Mucosa of rectum (tissue), 2 donors: Measurements from ENCODE around the gene OR1A1.
"Not testable (repeated sequence)": the region's sequence is repeated elsewhere in the genome, so short reads cannot be mapped to it uniquely, and the experiment has no call there.

Experiments
- H3K27ac ChIP-seq, 2 donors: one replicate each; pipeline ENCODE4 v1.7.0; 2013; ENCODE audit warnings: inconsistent platforms in 2 of 2, low read depth in 2 of 2, low read length in 2 of 2
- H3K27me3 ChIP-seq, 2 donors: one replicate each; pipeline ENCODE4 v1.7.0; 2013; ENCODE audit warnings: low read length in 2 of 2; ENCODE audit not compliant: control insufficient read depth in 2 of 2, insufficient read depth in 2 of 2
- H3K36me3 ChIP-seq, 2 donors: one replicate each; pipeline ENCODE4 v1.7.0; 2013; ENCODE audit warnings: low read length in 2 of 2; ENCODE audit not compliant: control insufficient read depth in 2 of 2, insufficient read depth in 2 of 2
- H3K4me1 ChIP-seq, 2 donors: one replicate each; pipeline ENCODE4 v1.7.0; 2013; ENCODE audit warnings: low read length in 2 of 2, mild to moderate bottlenecking in 1 of 2; ENCODE audit not compliant: control insufficient read depth in 2 of 2, insufficient read depth in 2 of 2
- H3K4me3 ChIP-seq, 2 donors: one replicate each; pipeline ENCODE4 v1.7.0; 2013; ENCODE audit warnings: low read length in 2 of 2
- H3K9ac ChIP-seq, 2 donors: one replicate each; pipeline ENCODE4 v1.7.0; 2013; ENCODE audit warnings: low read length in 2 of 2, low read depth in 1 of 2, mild to moderate bottlenecking in 1 of 2
- H3K9me3 ChIP-seq, 2 donors: one replicate each; pipeline ENCODE4 v1.7.0; 2013; ENCODE audit warnings: low read length in 2 of 2; ENCODE audit not compliant: control insufficient read depth in 2 of 2
- donor health status: healthy.
- donor health status: Normal muscosa, but diverticular disease.

The OR1A1 gene

GRCh38 chr17:3232300-3232699 is 24.8 kb downstream of the OR1A1 start:
- not testable (repeated sequence) for H3K4me3 ChIP-seq, H3K27ac ChIP-seq

GRCh38 chr17:3238685-3239084 is 31.2 kb downstream of the OR1A1 start:
- H3K4me3 ChIP-seq, H3K9me3 ChIP-seq, H3K4me1 ChIP-seq, H3K36me3 ChIP-seq, H3K27ac ChIP-seq, H3K9ac ChIP-seq, H3K27me3 ChIP-seq: not testable (repeated sequence)

More at GRCh38 chr17:3232300-3232699, 24.8 kb downstream of the OR1A1 start:
- H3K4me1 ChIP-seq, H3K36me3 ChIP-seq, H3K9me3 ChIP-seq, H3K27me3 ChIP-seq, H3K9ac ChIP-seq: not testable (repeated sequence)

GRCh38 chr17:3241044-3241443 is 33.6 kb downstream of the OR1A1 start:
- not testable (repeated sequence) for H3K36me3 ChIP-seq, H3K9ac ChIP-seq, H3K4me3 ChIP-seq, H3K27ac ChIP-seq, H3K9me3 ChIP-seq, H3K27me3 ChIP-seq, H3K4me1 ChIP-seq

- H3K27me3 ChIP-seq, H3K36me3 ChIP-seq, H3K27ac ChIP-seq, H3K4me1 ChIP-seq, H3K9ac ChIP-seq, H3K9me3 ChIP-seq, H3K4me3 ChIP-seq: not testable (repeated sequence)
These were observed 37.4 kb downstream of the OR1A1 start for GRCh38 chr17:3244841-3245240.

- H3K4me1 ChIP-seq, H3K36me3 ChIP-seq, H3K27ac ChIP-seq, H3K9me3 ChIP-seq, H3K27me3 ChIP-seq, H3K4me3 ChIP-seq, H3K9ac ChIP-seq: not testable (repeated sequence)
These were observed 41.5 kb downstream of the OR1A1 start for GRCh38 chr17:3249013-3249412.

GRCh38 chr17:3256575-3256974 is 49.1 kb downstream of the OR1A1 start:
- Histone ChIP-seq H3K27me3 (no peaks in the 10 kb centered on the region), H3K36me3 (no peaks in the 10 kb centered on the region), H3K4me3 (no peak overlapping the region), H3K27ac (no peak overlapping the region), H3K9ac (no peak overlapping the region), H3K4me1 (no peaks in the 10 kb centered on the region), H3K9me3 (no peaks in the 10 kb centered on the region)

- no peaks in the 10 kb centered on the region for H3K9me3 ChIP-seq
- no peak overlapping the region for H3K4me3 ChIP-seq
- H3K4me1 ChIP-seq = no peaks in the 10 kb centered on the region
- H3K9ac ChIP-seq = no peak overlapping the region
- no peaks in the 10 kb centered on the region for H3K27me3 ChIP-seq
- no peak overlapping the region for H3K27ac ChIP-seq
- H3K36me3 ChIP-seq = no peaks in the 10 kb centered on the region
These were observed 52.7 kb downstream of the OR1A1 start for GRCh38 chr17:3260163-3260562.

- Histone ChIP-seq H3K27ac (no peak overlapping the region), H3K36me3 (no peaks in the 10 kb centered on the region), H3K9ac (no peak overlapping the region), H3K27me3 (no peaks in the 10 kb centered on the region), H3K9me3 (no peaks in the 10 kb centered on the region), H3K4me3 (no peak overlapping the region), H3K4me1 (no peaks in the 10 kb centered on the region)
These were observed 53.1 kb downstream of the OR1A1 start for GRCh38 chr17:3260600-3260999.
